Loucy (cell line): Measurements from ENCODE around the gene FAM13A.

Experiments
- H2AFZ ChIP-seq: fragments of 200-600 bp; sonication (generic); 2 replicates; pipeline ENCODE4 v1.6.0; 2016; ENCODE audit warnings: antibody characterized with exemption, mild to moderate bottlenecking, low read length, moderate library complexity
- H3F3A ChIP-seq: fragments of 200-600 bp; 2 replicates; pipeline ENCODE4 v1.6.0; 2016; ENCODE audit warnings: antibody characterized with exemption, low read depth, mild to moderate bottlenecking
- H3K27me3 ChIP-seq: fragments of 200-600 bp; sonication (generic); 2 replicates; pipeline ENCODE4 v1.6.1; 2014; ENCODE audit warnings: low read length, mild to moderate bottlenecking; ENCODE audit not compliant: insufficient read depth, poor library complexity, severe bottlenecking
- H3K36me3 ChIP-seq: fragments of 200-600 bp; sonication (generic); 2 replicates; pipeline ENCODE4 v1.6.1; 2016; ENCODE audit warnings: low read length; ENCODE audit not compliant: insufficient read depth
- H3K4me1 ChIP-seq: fragments of 200-600 bp; sonication (generic); 2 replicates; pipeline ENCODE4 v1.5.1; 2014; ENCODE audit warnings: low read length, mild to moderate bottlenecking; ENCODE audit not compliant: insufficient read depth, poor library complexity, severe bottlenecking
- H3K4me2 ChIP-seq: fragments of 200-600 bp; sonication (generic); 2 replicates; pipeline ENCODE4 v1.6.0; 2014; ENCODE audit warnings: antibody characterized with exemption, low read length, low read depth, mild to moderate bottlenecking; ENCODE audit not compliant: poor library complexity, severe bottlenecking
- H3K4me3 ChIP-seq: fragments of 200-600 bp; sonication (generic); 2 replicates; pipeline ENCODE4 v1.5.1; 2014; ENCODE audit warnings: low read length, mild to moderate bottlenecking, mixed read lengths; ENCODE audit not compliant: poor library complexity, severe bottlenecking
- H3K79me2 ChIP-seq: fragments of 200-600 bp; sonication (generic); 2 replicates; pipeline ENCODE4 v1.6.1; 2014; ENCODE audit warnings: low read length; ENCODE audit not compliant: insufficient read depth
- H3K9ac ChIP-seq: fragments of 200-600 bp; sonication (generic); 2 replicates; pipeline ENCODE4 v1.6.0; 2014; ENCODE audit warnings: mild to moderate bottlenecking, low read depth, low read length, moderate library complexity; ENCODE audit not compliant: poor library complexity, severe bottlenecking
- H3K9me2 ChIP-seq: fragments of 200-600 bp; sonication (generic); replicated peaks from 2 replicates; pipeline ENCODE4 v1.6.1; 2016; ENCODE audit warnings: low read depth, low read length, mixed read lengths
- H3K9me3 ChIP-seq: fragments of 200-600 bp; sonication (generic); 2 replicates; pipeline ENCODE4 v1.6.1; 2014; ENCODE audit warnings: mild to moderate bottlenecking, antibody characterized with exemption, low read length, low read depth; ENCODE audit not compliant: insufficient read depth
- H4K20me1 ChIP-seq: fragments of 200-600 bp; sonication (generic); 2 replicates; pipeline ENCODE4 v1.6.0; 2014; ENCODE audit warnings: antibody characterized with exemption, low read length, mild to moderate bottlenecking; ENCODE audit not compliant: insufficient read depth, poor library complexity, severe bottlenecking
- CTCF ChIP-seq: fragments of 200-600 bp; sonication (generic); conservative IDR thresholded peaks from 2 replicates; pipeline ENCODE4 v1.5.1; 2014; ENCODE audit warnings: mild to moderate bottlenecking, antibody characterized with exemption, low read length
- EZH2phosphoT487 ChIP-seq: fragments of 200-600 bp; IDR thresholded peaks from 2 replicates; pipeline ENCODE4 v1.6.1; 2018; ENCODE audit warnings: antibody characterized with exemption, mild to moderate bottlenecking, moderate library complexity, borderline replicate concordance

FAM13A gene

GRCh38 chr4:88865046-88865445 lies 191.9 kb downstream of the FAM13A start:
- Histone ChIP-seq H3K27me3 (no peaks in the 10 kb centered on the region), H3K36me3 (no peaks in the 10 kb centered on the region), H3F3A (no peaks in the 10 kb centered on the region), H4K20me1 (no peaks in the 10 kb centered on the region), H3K9ac (no peak overlapping the region), H3K4me2 (no peak overlapping the region), H3K9me2 (no peaks in the 10 kb centered on the region), H3K9me3 (no peaks in the 10 kb centered on the region), H3K79me2 (no peaks in the 10 kb centered on the region), H3K4me3 (no peak overlapping the region), H2AFZ (no peak overlapping the region), H3K4me1 (no peaks in the 10 kb centered on the region)
- TF ChIP-seq EZH2phosphoT487, result no peak
- TF ChIP-seq CTCF, result no peak

GRCh38 chr4:88860586-88860985 lies 196.4 kb downstream of the FAM13A start:
- H3K9me2 ChIP-seq, result no peaks in the 10 kb centered on the region
- H3K79me2 ChIP-seq, result no peaks in the 10 kb centered on the region
- H3K27me3 ChIP-seq, result no peaks in the 10 kb centered on the region
- H3K4me2 ChIP-seq, result no peak overlapping the region
- H3K9ac ChIP-seq, result no peak overlapping the region
- H4K20me1 ChIP-seq, result no peaks in the 10 kb centered on the region
- no peaks in the 10 kb centered on the region for H3K4me1 ChIP-seq
- H3K4me3 ChIP-seq, result no peak overlapping the region
- TF ChIP-seq CTCF (no peak), EZH2phosphoT487 (no peak)
- H2AFZ ChIP-seq, result no peak overlapping the region
- no peaks in the 10 kb centered on the region for H3K36me3 ChIP-seq
- H3F3A ChIP-seq, result no peaks in the 10 kb centered on the region
- no peaks in the 10 kb centered on the region for H3K9me3 ChIP-seq

- Histone ChIP-seq H3K9me2 (no peaks in the 10 kb centered on the region), H2AFZ (no peak overlapping the region), H4K20me1 (no peaks in the 10 kb centered on the region), H3K9me3 (no peaks in the 10 kb centered on the region), H3K9ac (no peak overlapping the region), H3K4me2 (no peak overlapping the region), H3K4me1 (no peaks in the 10 kb centered on the region), H3K27me3 (no peaks in the 10 kb centered on the region), H3K4me3 (no peak overlapping the region), H3F3A (no peaks in the 10 kb centered on the region), H3K36me3 (no peaks in the 10 kb centered on the region), H3K79me2 (no peaks in the 10 kb centered on the region)
- TF ChIP-seq CTCF (no peak), EZH2phosphoT487 (no peak)
These were observed 197.7 kb downstream of the FAM13A start for GRCh38 chr4:88859191-88859812.
